A549 (cell line): ENCODE results near the gene SHD. TPM values are rescaled to one million over a fixed set of nuclear protein-coding genes. Genes with fewer than 3 reads are reported as not detected.

Experiments
- ATAC-seq, 2 experiments: fragments of 200-7000 bp in 1 of 2; fragments of >200 bp in 1 of 2; cut with Nextera tagmentation in 1 of 2; cut with Tn5 transposase in 1 of 2; 3 replicates each; pipeline versions ENCODE4 v1.8.0 to v1.9.1; 2018 to 2020; ENCODE audit warnings: mild to moderate bottlenecking in 1 of 2, moderate library complexity in 1 of 2
- CTCF ChIA-PET: fragments of 300-600 bp; sonication (Branson Sonifier 250); formaldehyde crosslinking; extraction: SDS; loops from one replicate; lab custom pipeline; 2021; ENCODE audit warnings: antibody characterized with exemption, inconsistent platforms; lab: Yijun Ruan, JAX
- POLR2A ChIA-PET: fragments of 350-600 bp; formaldehyde crosslinking; extraction: SDS; loops from one replicate; lab custom pipeline; 2021; ENCODE audit warnings: antibody characterized with exemption, inconsistent platforms; lab: Yijun Ruan, JAX
- DNase-seq, 2 experiments: peaks; one replicate each; pipeline versions ENCODE4 v3.0.0 to v3.0.0-alpha.2; 2011 to 2016; ENCODE audit warnings: low read depth in 1 of 2, low spot score in 1 of 2
- FAIRE-seq: peaks from 2 replicates; lab custom pipeline; 2011; peaks lifted over from hg19 to GRCh38; lab: Jason Lieb, UNC
- H3K27ac ChIP-seq, 2 experiments: fragments of >200 bp; sonication (Bioruptor Twin); formaldehyde crosslinking; 3 replicates each; pipeline ENCODE4 v1.5.1; 2016 to 2017
- H3K4me1 ChIP-seq: fragments of >200 bp; sonication (Bioruptor Twin); formaldehyde crosslinking; 3 replicates; pipeline ENCODE4 v1.6.1; 2016
- H3K4me2 ChIP-seq: fragments of >200 bp; sonication (Bioruptor Twin); formaldehyde crosslinking; 3 replicates; pipeline ENCODE4 v1.6.1; 2016
- H3K4me3 ChIP-seq: fragments of >200 bp; sonication (Bioruptor Twin); formaldehyde crosslinking; 3 replicates; pipeline ENCODE4 v1.5.1; 2016
- H3K9me3 ChIP-seq: fragments of >200 bp; sonication (Bioruptor Twin); formaldehyde crosslinking; 3 replicates; pipeline ENCODE4 v1.6.1; 2016
- CBX2 ChIP-seq: fragments of 200-600 bp; sonication (generic); IDR thresholded peaks from 2 replicates; pipeline ENCODE4 v1.6.1; 2016; ENCODE audit warnings: low read depth, mild to moderate bottlenecking, borderline replicate concordance
- CEBPB ChIP-seq, 2 experiments: fragments of >200 bp in 1 of 2; sonication (Bioruptor Twin) in 1 of 2; formaldehyde crosslinking in 1 of 2; IDR thresholded peaks; 2 replicates each; pipeline ENCODE4 v1.6.1; 2012 to 2016
- CHD4 ChIP-seq: fragments of 200-600 bp; sonication (generic); IDR thresholded peaks from 2 replicates; pipeline ENCODE4 v1.6.1; 2016; ENCODE audit warnings: antibody characterized with exemption, mild to moderate bottlenecking, borderline replicate concordance
- ESRRA ChIP-seq: fragments of 150-350 bp; IDR thresholded peaks from 2 replicates; pipeline ENCODE4 v1.6.1; 2014; ENCODE audit warnings: mild to moderate bottlenecking, low read length, borderline replicate concordance
- HDAC2 ChIP-seq: fragments of 200-600 bp; sonication (generic); IDR thresholded peaks from 2 replicates; pipeline ENCODE4 v1.6.1; 2016
- HOXA7 ChIP-seq: fragments of 250-450 bp; sonication (Bioruptor Pico); IDR thresholded peaks from 2 replicates; pipeline ENCODE4 v1.5.0; 2020; ENCODE audit warnings: mild to moderate bottlenecking, moderate library complexity
- HOXB5 ChIP-seq: fragments of 250-450 bp; sonication (Bioruptor Pico); IDR thresholded peaks from 2 replicates; pipeline ENCODE4 v1.5.0; 2020; ENCODE audit warnings: mild to moderate bottlenecking, moderate library complexity
- JUNB ChIP-seq: fragments of >200 bp; sonication (Bioruptor Twin); formaldehyde crosslinking; IDR thresholded peaks from 2 replicates; pipeline ENCODE4 v1.6.1; 2016
- MAZ ChIP-seq: fragments of 150-350 bp; IDR thresholded peaks from 2 replicates; pipeline ENCODE4 v1.6.1; 2014; ENCODE audit warnings: antibody characterized with exemption, low read depth, low read length, borderline replicate concordance
- PHF8 ChIP-seq: fragments of 200-600 bp; sonication (generic); IDR thresholded peaks from 2 replicates; pipeline ENCODE4 v1.6.1; 2016; ENCODE audit warnings: low read depth, mild to moderate bottlenecking, antibody characterized with exemption, moderate library complexity, borderline replicate concordance
- POLR2AphosphoS2 ChIP-seq: conservative IDR thresholded peaks from 2 replicates; pipeline ENCODE4 v1.6.1; 2012; ENCODE audit warnings: low read length, improper control_type of control experiment, inconsistent platforms
- SREBF2 ChIP-seq: fragments of 450-650 bp; IDR thresholded peaks from 2 replicates; pipeline ENCODE4 v1.6.1; 2014; ENCODE audit warnings: mild to moderate bottlenecking, moderate library complexity
- TP53 ChIP-seq: fragments of 250-450 bp; sonication (Bioruptor Pico); IDR thresholded peaks from 2 replicates; pipeline ENCODE4 v1.5.0; 2021; ENCODE audit warnings: mild to moderate bottlenecking, moderate library complexity
- WGBS: methylation state at CpG from one replicate; pipeline ENCODE4 v1.1.6; 2017; ENCODE audit errors: missing lambda C conversion rate; 5-methylcytosine and 5-hydroxymethylcytosine counted together
- polyA plus RNA-seq, 4 experiments: library from polyadenylated mRNA; depleted of rRNA in 3 of 4; stranded (reverse); fragments of >200 nt; fragmentation: RNase III in 1 of 4; extraction: RNeasy Plus Mini Kit Qiagen cat#74134 plus additional on column Dnase treatment in 1 of 4; gene quantifications; 2 replicates in 3 of 4; 3 replicates in 1 of 4; pipeline ENCODE4 v1.2.3, GENCODE V29; 2011 to 2017
- TF ChIP-seq, protein P1 (sequence below): IDR thresholded peaks from 2 replicates; pipeline ENCODE4 v1.6.1; 2012
- TF ChIP-seq, protein P2 (sequence below): fragments of 200-600 bp; sonication (generic); IDR thresholded peaks from 2 replicates; pipeline ENCODE4 v1.6.1; 2016; ENCODE audit warnings: antibody characterized with exemption, mild to moderate bottlenecking, moderate library complexity

Gene SHD
- polyA plus RNA-seq, 2 of the 4 experiments (the other 2 are of a cell fraction): 0.08 TPM; not detected in 1

DNA sequence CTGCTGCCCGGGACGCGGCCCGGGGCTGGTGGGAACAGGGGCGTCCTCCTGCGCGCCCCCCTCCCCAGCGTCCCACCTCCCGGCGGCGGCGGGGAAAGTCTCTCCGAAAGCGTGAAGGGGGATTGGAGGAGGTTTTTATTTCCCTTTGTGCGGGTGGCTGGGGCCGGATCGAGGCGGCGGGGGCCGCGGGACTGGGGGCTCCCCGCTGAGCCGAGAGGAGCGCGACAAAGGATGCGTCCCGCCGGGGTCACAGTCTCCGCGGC lies 132 bp downstream of the SHD start (continued):
- TF ChIP-seq HOXB5 (CRISPR knock-in tag) (no peak), SREBF2 (no peak), CHD4 (no peak), JUNB (no peak), CEBPB (IDR thresholded peaks at IDR 0.05) (no peak)

DNA sequence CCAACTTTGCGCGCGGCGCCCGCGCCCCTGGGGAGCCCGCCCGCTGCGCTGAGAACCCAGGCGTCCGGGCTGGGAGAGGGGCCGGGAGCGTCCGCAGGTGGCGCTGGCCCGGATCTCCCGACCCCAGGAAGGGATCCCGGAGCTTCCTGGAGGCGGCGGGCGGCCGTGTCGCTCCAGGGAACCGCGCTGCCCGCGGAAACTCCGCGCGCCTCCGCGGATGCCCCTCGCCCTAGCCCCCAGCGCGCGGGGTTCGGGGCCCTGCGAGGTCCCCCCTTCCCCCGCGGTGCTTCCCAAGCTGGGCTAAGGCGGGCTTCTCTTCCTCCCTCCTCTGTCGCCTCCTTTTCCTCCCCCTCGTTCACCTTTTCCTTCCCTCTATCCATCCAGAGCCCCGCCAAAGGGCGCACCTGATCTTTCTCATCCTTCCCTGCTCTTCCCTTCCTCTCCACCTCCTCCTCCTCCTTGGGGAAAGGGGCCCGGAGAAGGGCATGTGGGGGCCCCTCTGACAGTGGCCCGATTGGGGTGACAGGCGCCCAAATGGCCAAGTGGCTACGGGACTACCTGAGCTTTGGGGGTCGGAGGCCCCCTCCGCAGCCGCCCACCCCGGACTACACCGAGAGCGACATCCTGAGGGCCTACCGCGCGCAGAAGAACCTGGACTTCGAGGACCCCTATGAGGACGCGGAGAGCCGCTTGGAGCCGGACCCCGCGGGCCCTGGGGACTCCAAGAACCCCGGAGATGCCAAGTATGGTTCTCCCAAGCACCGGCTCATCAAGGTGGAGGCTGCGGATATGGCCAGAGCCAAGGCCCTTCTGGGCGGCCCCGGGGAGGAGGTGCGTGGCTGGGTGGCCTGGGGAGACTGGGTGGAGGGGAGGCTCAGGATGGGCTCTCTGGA lies 710 bp downstream of the SHD start:
- H3K4me2 ChIP-seq: peak overlapping the region; percentile 95
- POLR2A ChIA-PET: no interaction called here
- TF ChIP-seq HDAC2 (0 out of 2 replicates have a peak, but pooled peaks have one; percentile 32), POLR2AphosphoS2 (no peak), JUNB (no peak), TP53 (CRISPR knock-in tag) (no peak), HOXA7 (CRISPR knock-in tag) (no peak), MAZ (no peak), ESRRA (no peak)
- TF ChIP-seq, protein P1, sequence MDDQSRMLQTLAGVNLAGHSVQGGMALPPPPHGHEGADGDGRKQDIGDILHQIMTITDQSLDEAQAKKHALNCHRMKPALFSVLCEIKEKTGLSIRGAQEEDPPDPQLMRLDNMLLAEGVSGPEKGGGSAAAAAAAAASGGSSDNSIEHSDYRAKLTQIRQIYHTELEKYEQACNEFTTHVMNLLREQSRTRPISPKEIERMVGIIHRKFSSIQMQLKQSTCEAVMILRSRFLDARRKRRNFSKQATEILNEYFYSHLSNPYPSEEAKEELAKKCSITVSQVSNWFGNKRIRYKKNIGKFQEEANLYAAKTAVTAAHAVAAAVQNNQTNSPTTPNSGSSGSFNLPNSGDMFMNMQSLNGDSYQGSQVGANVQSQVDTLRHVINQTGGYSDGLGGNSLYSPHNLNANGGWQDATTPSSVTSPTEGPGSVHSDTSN: no peak
- H3K4me1 ChIP-seq: peaks cover 2% of the 10 kb centered on the region; the same call in 1 of the 3 replicates
- DNase-seq (no peak), ATAC-seq (peak in 1 of 2 experiments; percentile 50; a peak in 3 of 6 replicates), FAIRE-seq (no peak)
- H3K9me3 ChIP-seq: no peaks in the 10 kb centered on the region
- WGBS: 42% methylated on average over 17 of the region's 71 CpGs
- CTCF ChIA-PET: interaction anchor here (0.6 to 1.5 kb wide), 4 partner anchors 13 to 153 kb away, joined by 3 to 5 read pairs (median 4); no protein-coding TSS in a partner anchor
- peak overlapping the region in 1 of 2 experiments; percentile 67; a peak in 3 of 6 replicates for H3K27ac ChIP-seq
- H3K4me3 ChIP-seq: peak overlapping the region; percentile 47

DNA sequence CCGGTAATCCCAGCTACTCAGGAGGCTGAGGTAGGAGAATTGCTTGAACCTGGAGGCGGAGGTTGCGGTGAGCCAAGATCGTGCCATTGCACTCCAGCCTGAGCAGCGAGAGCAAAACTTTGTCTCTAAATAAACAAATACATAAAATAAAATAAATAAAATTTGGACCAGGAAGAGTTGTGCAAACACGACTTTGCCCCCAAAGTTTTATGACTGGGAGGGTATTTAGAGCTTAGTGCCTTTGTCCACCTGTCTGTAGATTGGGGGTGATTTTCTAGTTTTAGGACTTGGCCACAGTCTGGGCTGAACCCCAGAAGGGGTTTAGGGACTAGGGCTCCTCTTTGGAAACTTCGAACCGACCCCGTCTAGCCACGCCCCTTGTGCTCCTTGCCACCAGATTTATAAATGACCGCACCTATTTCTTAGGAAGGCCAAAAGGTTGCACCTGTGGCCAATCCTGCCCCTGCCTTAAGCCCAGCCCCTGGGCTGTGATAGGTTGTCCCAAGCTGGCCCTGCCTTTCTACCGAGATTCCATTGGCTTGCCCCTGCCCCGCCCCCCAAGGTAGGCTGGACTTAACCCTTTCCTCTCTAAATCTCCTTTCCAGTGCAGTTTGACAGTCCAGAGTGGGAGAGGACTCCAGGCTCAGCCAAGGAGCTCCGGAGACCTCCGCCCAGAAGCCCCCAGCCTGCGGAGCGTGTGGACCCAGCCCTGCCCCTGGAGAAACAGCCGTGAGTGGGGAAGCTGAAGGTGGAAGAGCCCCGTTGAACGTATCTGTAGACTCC lies 5.3 kb downstream of the SHD start:
- H3K4me3 ChIP-seq: peak overlapping the region; percentile 17; the same call in 1 of the 3 replicates
- 13% methylated on average over 17 of the region's 20 CpGs for WGBS
- no peaks in the 10 kb centered on the region for H3K9me3 ChIP-seq
- peak overlapping the region; percentile 72 for H3K4me2 ChIP-seq
- H3K4me1 ChIP-seq: peaks cover 2% of the 10 kb centered on the region; the same call in 1 of the 3 replicates
- ChIA-PET CTCF (interaction anchor here (0.6 to 1.4 kb wide), 4 partner anchors 17 to 280 kb away, joined by 3 to 4 read pairs (median 3); no protein-coding TSS in a partner anchor), POLR2A (no interaction called here)
- TF ChIP-seq CBX2 (no peak), PHF8 (no peak), HOXB5 (CRISPR knock-in tag) (no peak)
- TF ChIP-seq, protein P2, sequence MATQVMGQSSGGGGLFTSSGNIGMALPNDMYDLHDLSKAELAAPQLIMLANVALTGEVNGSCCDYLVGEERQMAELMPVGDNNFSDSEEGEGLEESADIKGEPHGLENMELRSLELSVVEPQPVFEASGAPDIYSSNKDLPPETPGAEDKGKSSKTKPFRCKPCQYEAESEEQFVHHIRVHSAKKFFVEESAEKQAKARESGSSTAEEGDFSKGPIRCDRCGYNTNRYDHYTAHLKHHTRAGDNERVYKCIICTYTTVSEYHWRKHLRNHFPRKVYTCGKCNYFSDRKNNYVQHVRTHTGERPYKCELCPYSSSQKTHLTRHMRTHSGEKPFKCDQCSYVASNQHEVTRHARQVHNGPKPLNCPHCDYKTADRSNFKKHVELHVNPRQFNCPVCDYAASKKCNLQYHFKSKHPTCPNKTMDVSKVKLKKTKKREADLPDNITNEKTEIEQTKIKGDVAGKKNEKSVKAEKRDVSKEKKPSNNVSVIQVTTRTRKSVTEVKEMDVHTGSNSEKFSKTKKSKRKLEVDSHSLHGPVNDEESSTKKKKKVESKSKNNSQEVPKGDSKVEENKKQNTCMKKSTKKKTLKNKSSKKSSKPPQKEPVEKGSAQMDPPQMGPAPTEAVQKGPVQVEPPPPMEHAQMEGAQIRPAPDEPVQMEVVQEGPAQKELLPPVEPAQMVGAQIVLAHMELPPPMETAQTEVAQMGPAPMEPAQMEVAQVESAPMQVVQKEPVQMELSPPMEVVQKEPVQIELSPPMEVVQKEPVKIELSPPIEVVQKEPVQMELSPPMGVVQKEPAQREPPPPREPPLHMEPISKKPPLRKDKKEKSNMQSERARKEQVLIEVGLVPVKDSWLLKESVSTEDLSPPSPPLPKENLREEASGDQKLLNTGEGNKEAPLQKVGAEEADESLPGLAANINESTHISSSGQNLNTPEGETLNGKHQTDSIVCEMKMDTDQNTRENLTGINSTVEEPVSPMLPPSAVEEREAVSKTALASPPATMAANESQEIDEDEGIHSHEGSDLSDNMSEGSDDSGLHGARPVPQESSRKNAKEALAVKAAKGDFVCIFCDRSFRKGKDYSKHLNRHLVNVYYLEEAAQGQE: no peak
- ATAC-seq (peak; percentile 94 to 96), DNase-seq (peak; percentile 84 to 93), FAIRE-seq (no peak)
- no peak overlapping the region for H3K27ac ChIP-seq
